LNCAP (cell line): ENCODE measurements around the gene YARS2.

Experiments
- CTCF ChIP-seq: fragments of 450-650 bp; IDR thresholded peaks from 2 replicates; pipeline ENCODE4 v1.5.1; 2017; ENCODE audit warnings: mild to moderate bottlenecking

The YARS2 gene

GRCh38 chr12:32697445-32697844 lies 58.3 kb downstream of the YARS2 start:
- TF ChIP-seq CTCF = no peak
